ENCODE results near the gene TRPM1.

DNA sequence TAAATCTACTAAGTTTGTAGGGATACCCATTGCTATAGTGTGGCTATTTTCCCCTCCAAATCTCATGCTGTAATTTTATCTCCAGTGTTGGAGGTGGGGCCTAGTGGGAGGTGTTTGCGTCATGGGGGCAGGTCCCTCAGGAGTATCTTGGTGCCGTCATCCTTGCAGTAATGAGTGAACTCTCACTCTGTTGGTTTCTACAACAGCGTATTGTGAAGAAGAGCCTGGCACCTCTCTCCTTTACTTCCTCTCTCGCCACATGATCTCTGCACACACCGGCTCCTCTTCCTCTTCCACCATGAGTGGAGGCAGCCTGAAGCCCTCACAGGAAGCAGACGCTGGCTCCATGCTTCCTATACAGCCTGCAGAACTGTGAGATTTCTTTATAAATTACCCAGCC is 34.0 kb upstream of the TRPM1 start:
- no peak for TF ChIP-seq GATA2 (IDR thresholded peaks at IDR 0.05; ENCODE audit: low read depth, low read length)
- TF ChIP-seq GATA3 (IDR thresholded peaks at IDR 0.05; ENCODE audit: low read depth, low read length), result no peak
